BLaER1 treated with 17β-estradiol and CSF1 and Interleukin-3, amounts not matched to agents 10 nM and 100 nM (cell line): ENCODE measurements around the gene ARHGAP42.

Experiments
- H3K27ac ChIP-seq, 11 experiments: shearing (Covaris generic); formaldehyde crosslinking; 2 replicates each; pipeline ENCODE4 v1.8.1; 2022
- H3K27me3 ChIP-seq, 11 experiments: shearing (Covaris generic); formaldehyde crosslinking; 2 replicates each; pipeline ENCODE4 v1.8.1; 2022
- H3K36me3 ChIP-seq, 11 experiments: shearing (Covaris generic); formaldehyde crosslinking; 2 replicates each; pipeline ENCODE4 v1.8.1; 2022
- H3K4me1 ChIP-seq, 10 experiments: shearing (Covaris generic); formaldehyde crosslinking; 2 replicates each; pipeline ENCODE4 v1.8.1; 2022
- H3K4me2 ChIP-seq, 11 experiments: shearing (Covaris generic); formaldehyde crosslinking; 2 replicates each; pipeline ENCODE4 v1.8.1; 2022
- H3K4me3 ChIP-seq, 10 experiments: shearing (Covaris generic); formaldehyde crosslinking; 2 replicates each; pipeline ENCODE4 v1.8.1; 2022
- H3K9ac ChIP-seq, 11 experiments: shearing (Covaris generic); formaldehyde crosslinking; 2 replicates each; pipeline ENCODE4 v1.8.1; 2022
- H3K9me3 ChIP-seq, 11 experiments: shearing (Covaris generic); formaldehyde crosslinking; replicated peaks in 1 of 11; 2 replicates each; pipeline ENCODE4 v1.8.1; 2022
- H4K20me1 ChIP-seq, 11 experiments: shearing (Covaris generic); formaldehyde crosslinking; 2 replicates each; pipeline ENCODE4 v1.8.1; 2022
- Cebpa-rat ChIP-seq, 11 experiments: shearing (Covaris generic); IDR thresholded peaks; 2 replicates each; pipeline ENCODE4 v1.8.1; 2022

ARHGAP42 gene

DNA sequence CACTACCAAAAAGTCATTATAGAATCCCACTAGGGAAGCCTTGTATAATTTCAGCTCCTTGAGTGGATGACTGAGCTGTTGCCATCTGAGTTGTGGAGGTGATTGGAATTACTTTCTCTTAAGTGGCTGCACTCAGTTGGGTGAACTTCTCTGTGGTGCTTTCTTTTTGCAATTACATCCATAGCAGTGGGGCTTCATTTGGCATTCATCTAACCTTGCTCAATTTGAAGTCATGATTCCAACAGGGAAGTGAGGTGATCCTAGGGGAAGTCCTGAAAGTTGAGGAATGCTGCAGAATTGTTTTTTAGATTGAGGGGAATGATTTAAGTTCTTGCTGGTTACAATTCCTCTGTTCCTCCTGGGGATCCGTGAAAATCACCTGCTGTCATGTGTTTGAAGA, 39.6 kb downstream of the ARHGAP42 start:
- Histone ChIP-seq H3K27ac (no peak overlapping the region), H3K36me3 (no peaks in the 10 kb centered on the region), H3K9ac (no peak overlapping the region), H3K4me1 (no peaks in the 10 kb centered on the region), H3K27me3 (no peaks in the 10 kb centered on the region), H4K20me1 (peaks cover 0 to 24% (median 0%) of the 10 kb centered on the region in 11 experiments; a peak in 6 of 22 replicates), H3K9me3 (0 out of 22 replicates have a peak, but pooled peaks cover 0 to 4% (median 0%) of the 10 kb centered on the region in 11 experiments), H3K4me3 (no peak overlapping the region), H3K4me2 (no peak overlapping the region)
- no peak for TF ChIP-seq Cebpa-rat (IDR thresholded peaks at IDR 0.05)

DNA sequence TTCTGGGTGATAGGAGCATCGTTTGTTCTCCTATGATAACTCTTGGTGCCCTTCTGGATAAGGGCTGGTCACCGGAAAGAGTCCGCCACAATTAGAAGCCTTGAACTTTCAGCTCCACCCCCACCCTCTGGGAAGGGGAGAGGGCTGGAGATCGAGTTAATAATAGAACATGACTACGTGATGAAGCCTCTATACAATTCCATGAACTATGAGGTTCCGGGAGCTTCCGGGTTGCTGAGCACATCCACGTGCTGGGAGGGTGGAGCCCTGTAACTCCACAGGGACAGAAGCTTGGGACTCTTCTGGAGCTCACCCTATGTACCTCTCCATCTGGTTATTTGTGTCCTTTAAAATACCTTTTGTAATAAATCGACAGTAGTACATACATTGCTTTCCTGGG, 40.3 kb downstream of the ARHGAP42 start:
- no peak overlapping the region for H3K27ac ChIP-seq
- no peaks in the 10 kb centered on the region for H3K4me1 ChIP-seq
- peaks cover 0 to 28% (median 0%) of the 10 kb centered on the region in 11 experiments; a peak in 6 of 22 replicates for H4K20me1 ChIP-seq
- no peak for TF ChIP-seq Cebpa-rat (IDR thresholded peaks at IDR 0.05)
- H3K36me3 ChIP-seq: no peaks in the 10 kb centered on the region
- no peaks in the 10 kb centered on the region for H3K27me3 ChIP-seq
- H3K4me3 ChIP-seq: no peak overlapping the region
- H3K9ac ChIP-seq: no peak overlapping the region
- no peak overlapping the region for H3K4me2 ChIP-seq
- H3K9me3 ChIP-seq: 0 out of 22 replicates have a peak, but pooled peaks cover 0 to 4% (median 0%) of the 10 kb centered on the region in 11 experiments

DNA sequence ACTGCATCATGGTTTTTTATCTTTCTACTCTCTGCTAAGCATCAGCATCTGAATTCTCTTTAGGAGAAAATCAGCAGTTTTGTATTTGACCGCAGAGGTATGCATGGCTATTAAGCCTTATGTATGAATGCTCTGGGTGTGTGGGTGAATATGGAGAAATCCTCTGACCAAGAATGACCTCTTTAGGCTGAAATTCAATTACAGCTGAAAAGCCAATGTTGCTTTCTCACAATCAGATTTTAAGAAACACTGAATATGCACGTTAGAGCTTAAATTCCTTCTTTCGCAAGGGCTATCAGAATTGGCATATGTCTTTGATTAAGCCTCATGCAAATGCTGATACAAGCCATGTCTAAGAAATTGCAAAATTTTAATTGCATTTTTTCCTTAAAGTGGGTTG, 43.2 kb downstream of the ARHGAP42 start:
- Histone ChIP-seq H3K4me2 (no peak overlapping the region), H3K27ac (no peak overlapping the region), H3K9ac (no peak overlapping the region), H3K4me1 (peaks cover 0 to 6% (median 0%) of the 10 kb centered on the region in 10 experiments; a peak in 1 of 20 replicates), H3K27me3 (no peaks in the 10 kb centered on the region), H4K20me1 (peaks cover 0 to 28% (median 0%) of the 10 kb centered on the region in 11 experiments; a peak in 7 of 22 replicates), H3K9me3 (0 out of 22 replicates have a peak, but pooled peaks cover 0 to 4% (median 0%) of the 10 kb centered on the region in 11 experiments), H3K36me3 (no peaks in the 10 kb centered on the region), H3K4me3 (no peak overlapping the region)
- no peak for TF ChIP-seq Cebpa-rat (IDR thresholded peaks at IDR 0.05)

DNA sequence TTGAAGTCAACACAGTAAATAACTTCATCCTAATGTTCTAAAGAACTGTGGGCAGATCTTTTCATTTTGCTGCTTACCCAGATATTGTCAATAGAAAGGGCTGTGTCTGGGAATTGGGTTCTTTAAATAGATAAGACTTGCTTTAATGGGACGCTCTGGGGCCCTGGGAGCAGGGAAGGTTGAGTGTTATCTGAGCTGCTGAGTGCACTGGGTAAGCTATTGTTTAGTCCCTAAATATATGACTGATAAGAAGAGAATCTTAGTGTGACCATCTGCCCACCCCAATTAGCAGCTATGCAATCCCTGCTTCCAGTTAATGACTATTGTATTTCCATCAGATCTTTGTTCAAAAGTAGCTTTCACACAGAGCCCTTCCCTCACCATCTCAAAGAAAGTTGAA, 44.4 kb downstream of the ARHGAP42 start:
- no peak for TF ChIP-seq Cebpa-rat (IDR thresholded peaks at IDR 0.05)
- Histone ChIP-seq H4K20me1 (peaks cover 0 to 28% (median 0%) of the 10 kb centered on the region in 11 experiments; a peak in 8 of 22 replicates), H3K36me3 (no peaks in the 10 kb centered on the region), H3K4me3 (no peak overlapping the region), H3K27me3 (no peaks in the 10 kb centered on the region), H3K4me1 (peaks cover 0 to 6% (median 0%) of the 10 kb centered on the region in 10 experiments; a peak in 1 of 20 replicates), H3K9me3 (no peaks in the 10 kb centered on the region), H3K27ac (no peak overlapping the region), H3K9ac (no peak overlapping the region), H3K4me2 (no peak overlapping the region)

DNA sequence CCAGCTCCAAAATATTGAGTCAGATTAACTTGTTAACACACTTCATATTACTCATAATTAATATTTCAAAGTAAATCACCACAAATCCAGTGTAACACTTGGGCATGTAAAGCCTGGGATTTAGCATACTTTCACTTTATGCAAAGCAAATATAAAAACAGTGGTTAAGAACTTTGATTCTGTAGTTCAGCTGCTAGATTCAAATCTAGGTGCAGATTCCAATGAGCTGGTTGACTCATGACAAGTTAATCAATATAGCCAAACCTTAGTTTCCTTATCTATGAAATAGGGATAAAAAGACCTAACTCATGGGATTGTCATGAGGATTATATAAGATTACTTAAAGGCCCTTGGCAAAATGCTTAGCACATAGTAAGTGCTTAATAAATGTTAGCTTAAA, 45.9 kb downstream of the ARHGAP42 start:
- Histone ChIP-seq H3K9ac (no peak overlapping the region), H3K4me3 (no peak overlapping the region), H3K27ac (no peak overlapping the region), H3K4me2 (no peak overlapping the region), H3K4me1 (peaks cover 0 to 6% (median 0%) of the 10 kb centered on the region in 10 experiments; a peak in 1 of 20 replicates), H3K9me3 (no peaks in the 10 kb centered on the region), H3K27me3 (no peaks in the 10 kb centered on the region), H4K20me1 (peaks cover 0 to 23% (median 0%) of the 10 kb centered on the region in 11 experiments; a peak in 7 of 22 replicates), H3K36me3 (no peaks in the 10 kb centered on the region)
- no peak for TF ChIP-seq Cebpa-rat (IDR thresholded peaks at IDR 0.05)

DNA sequence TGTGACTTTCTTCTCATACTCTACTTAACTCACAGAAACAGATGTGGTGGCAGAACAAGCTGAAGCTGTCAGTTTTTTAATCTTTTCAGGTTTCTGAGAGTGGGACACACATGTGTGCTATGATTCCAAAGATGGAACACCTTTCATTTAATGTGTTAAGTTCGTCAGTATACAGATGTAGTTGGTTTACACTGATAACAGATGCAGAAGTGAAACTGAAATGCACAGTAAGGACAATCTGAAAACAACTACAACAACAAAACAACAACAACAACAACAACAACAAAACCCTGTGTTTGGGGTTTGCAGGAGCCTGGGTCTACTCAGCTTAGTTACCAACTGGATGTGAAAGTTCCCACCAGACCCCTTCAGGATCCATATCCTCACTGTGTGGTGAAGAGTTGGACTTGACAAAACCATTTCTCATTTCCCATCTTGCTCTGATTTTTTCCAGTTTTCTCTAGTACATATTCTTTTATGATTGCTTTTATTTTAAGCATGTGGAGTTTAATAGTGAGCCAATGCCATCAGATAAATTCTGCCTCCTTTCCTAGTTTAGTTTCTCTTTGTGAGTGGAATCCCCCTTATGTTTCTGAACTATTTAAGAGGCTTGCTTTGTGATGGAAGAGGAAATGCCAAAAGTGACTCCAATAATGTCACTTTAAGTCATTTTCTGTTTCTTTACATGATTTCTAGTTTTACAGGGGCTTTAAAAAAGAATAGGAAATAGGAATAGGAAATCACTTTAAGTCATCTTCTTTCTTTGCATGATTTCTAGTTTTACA, 47.8 kb downstream of the ARHGAP42 start:
- Histone ChIP-seq H3K27ac (no peak overlapping the region), H3K4me3 (no peak overlapping the region), H3K4me1 (peaks cover 0 to 6% (median 0%) of the 10 kb centered on the region in 10 experiments; a peak in 1 of 20 replicates), H3K9me3 (no peaks in the 10 kb centered on the region), H4K20me1 (peaks cover 0 to 20% (median 0%) of the 10 kb centered on the region in 11 experiments; a peak in 3 of 22 replicates), H3K36me3 (no peaks in the 10 kb centered on the region), H3K4me2 (peak overlapping the region in 3 of 11 experiments; percentile 3 to 19 (median 18); a peak in 2 of 22 replicates), H3K9ac (no peak overlapping the region), H3K27me3 (no peaks in the 10 kb centered on the region)
- no peak for TF ChIP-seq Cebpa-rat (IDR thresholded peaks at IDR 0.05)

DNA sequence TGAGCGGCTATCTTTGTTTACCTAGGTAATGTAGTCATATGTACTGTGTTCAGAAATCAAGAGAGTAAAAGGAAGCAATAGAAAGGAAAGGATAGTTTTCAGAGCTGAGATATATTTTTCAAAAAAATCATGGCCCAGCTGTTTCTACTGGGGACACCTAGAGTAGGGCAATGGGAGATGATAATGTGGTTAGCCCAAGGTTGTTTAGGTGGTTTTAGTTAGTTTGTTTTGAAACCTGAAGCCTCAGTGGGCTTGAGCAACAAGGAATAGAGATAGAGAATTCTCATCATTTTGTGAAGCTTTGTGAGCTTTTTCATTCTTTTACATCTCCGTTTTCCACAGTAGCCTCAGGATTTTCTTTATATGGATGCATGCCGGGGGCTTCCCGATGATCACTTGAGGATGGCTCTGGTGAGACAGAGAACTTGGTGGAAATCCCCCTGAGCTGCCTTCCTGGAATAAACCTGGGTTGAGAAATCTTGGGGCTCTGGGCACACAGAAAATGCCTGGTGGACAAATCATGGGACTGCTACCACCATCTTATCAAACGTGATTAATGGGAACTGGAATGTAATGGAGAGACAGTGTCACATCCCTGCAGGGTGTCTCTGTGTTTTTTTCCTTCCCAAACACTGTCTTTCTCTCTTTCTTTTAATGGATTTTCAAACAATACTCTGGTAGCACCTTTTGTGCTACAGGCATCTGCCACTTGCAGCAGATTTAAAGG, 49.0 kb downstream of the ARHGAP42 start:
- H3K9me3 ChIP-seq: no peaks in the 10 kb centered on the region
- no peaks in the 10 kb centered on the region for H3K27me3 ChIP-seq
- TF ChIP-seq Cebpa-rat (IDR thresholded peaks at IDR 0.05): no peak
- no peak overlapping the region for H3K9ac ChIP-seq
- no peak overlapping the region for H3K4me2 ChIP-seq
- H4K20me1 ChIP-seq: peaks cover 0 to 19% (median 0%) of the 10 kb centered on the region in 11 experiments; a peak in 4 of 22 replicates
- no peak overlapping the region for H3K4me3 ChIP-seq
- H3K36me3 ChIP-seq: no peaks in the 10 kb centered on the region
- H3K4me1 ChIP-seq: peaks cover 0 to 7% (median under 1%) of the 10 kb centered on the region in 10 experiments; a peak in 5 of 20 replicates
- no peak overlapping the region for H3K27ac ChIP-seq

DNA sequence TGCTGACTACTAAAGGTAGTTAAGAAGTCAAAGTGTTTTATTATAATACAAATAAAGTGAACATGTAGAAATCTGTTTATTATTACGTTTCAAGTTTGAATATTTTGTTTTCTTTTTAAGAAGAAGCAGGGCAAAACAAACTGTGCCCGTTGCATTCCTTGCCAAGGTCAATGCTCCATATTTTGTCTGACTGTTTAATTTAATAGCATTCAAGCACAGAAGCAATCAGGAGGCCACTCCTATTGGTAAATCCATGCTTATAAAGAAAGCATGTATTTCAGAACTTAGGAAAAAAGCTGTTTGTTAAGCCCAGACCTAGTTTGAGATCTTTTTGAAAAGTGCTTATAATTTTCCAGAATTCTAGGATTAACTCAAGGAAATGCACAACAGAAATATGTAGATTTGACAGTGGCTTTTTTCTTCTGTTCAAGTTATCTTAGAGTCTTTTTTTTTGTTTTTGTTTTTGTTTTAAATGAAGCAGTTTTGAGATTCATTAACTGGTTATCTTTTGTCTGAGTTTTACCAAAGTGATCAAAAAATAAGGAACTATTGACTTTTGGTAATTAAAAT, 51.7 kb downstream of the ARHGAP42 start:
- Histone ChIP-seq H3K9me3 (peaks cover 0 to 9% (median 0%) of the 10 kb centered on the region in 11 experiments; a peak in 4 of 22 replicates), H3K4me3 (no peak overlapping the region), H3K9ac (no peak overlapping the region), H3K27me3 (no peaks in the 10 kb centered on the region), H3K4me1 (peaks cover 0 to 17% (median 10%) of the 10 kb centered on the region in 10 experiments; a peak in 10 of 20 replicates), H3K36me3 (no peaks in the 10 kb centered on the region), H3K27ac (no peak overlapping the region), H3K4me2 (no peak overlapping the region), H4K20me1 (peaks cover 0 to 15% (median 0%) of the 10 kb centered on the region in 11 experiments; a peak in 2 of 22 replicates)
- no peak for TF ChIP-seq Cebpa-rat (IDR thresholded peaks at IDR 0.05)
